GM12878 (cell line): ENCODE measurements around the gene OR10J5. TPM values are rescaled to one million over a fixed set of nuclear protein-coding genes. Genes with fewer than 3 reads are reported as not detected.

ENCODE experiments used
- BACH1 ChIP-seq: fragments of 450-650 bp; IDR thresholded peaks from 2 replicates; pipeline ENCODE4 v1.6.1; 2017; ENCODE audit warnings: mild to moderate bottlenecking, borderline replicate concordance
- CHD4 ChIP-seq: fragments of 200-600 bp; sonication (generic); IDR thresholded peaks from 2 replicates; pipeline ENCODE4 v1.6.1; 2016; ENCODE audit warnings: mild to moderate bottlenecking
- ESRRA ChIP-seq: IDR thresholded peaks from 2 replicates; pipeline ENCODE4 v1.6.1; 2012; ENCODE audit warnings: mild to moderate bottlenecking, low read length, improper control_type of control experiment
- IKZF2 ChIP-seq, 2 experiments: fragments of 450-650 bp; IDR thresholded peaks; 2 replicates each; pipeline ENCODE4 v1.6.1; 2017; ENCODE audit warnings: mild to moderate bottlenecking in 2 of 2, moderate library complexity in 2 of 2
- IRF4 ChIP-seq: IDR thresholded peaks from 2 replicates; pipeline ENCODE4 v1.6.1; 2011; ENCODE audit warnings: low read depth, low read length
- MXI1 ChIP-seq: fragments of 150-350 bp; IDR thresholded peaks from 2 replicates; pipeline ENCODE4 v1.6.1; 2011; ENCODE audit warnings: low read depth, mild to moderate bottlenecking, inconsistent platforms, low read length, improper control_type of control experiment
- POLR2AphosphoS5 ChIP-seq: IDR thresholded peaks from 2 replicates; pipeline ENCODE4 v1.6.1; 2011; ENCODE audit warnings: mild to moderate bottlenecking, low read length, inconsistent platforms
- REST ChIP-seq: IDR thresholded peaks from 2 replicates; pipeline ENCODE4 v1.6.1; 2012; ENCODE audit warnings: mild to moderate bottlenecking, low read depth, low read length
- RUNX3 ChIP-seq: IDR thresholded peaks from 2 replicates; pipeline ENCODE4 v1.6.1; 2012; ENCODE audit warnings: low read length, inconsistent platforms
- SKIL ChIP-seq: fragments of 450-650 bp; IDR thresholded peaks from 2 replicates; pipeline ENCODE4 v1.6.1; 2017; ENCODE audit warnings: mild to moderate bottlenecking, low read depth, inconsistent platforms; ENCODE audit not compliant: poor library complexity, severe bottlenecking
- SMAD1 ChIP-seq: fragments of 450-650 bp; IDR thresholded peaks from 2 replicates; pipeline ENCODE4 v1.6.1; 2018; ENCODE audit warnings: mild to moderate bottlenecking, low read depth; ENCODE audit not compliant: partially characterized antibody
- ZBTB33 ChIP-seq: fragments of 450-650 bp; IDR thresholded peaks from 2 replicates; pipeline ENCODE4 v1.6.1; 2017; ENCODE audit warnings: mild to moderate bottlenecking
- ZBTB4 ChIP-seq: fragments of 450-650 bp; formaldehyde crosslinking; IDR thresholded peaks from 2 replicates; pipeline ENCODE4 v1.4.0; 2022; ENCODE audit warnings: mild to moderate bottlenecking, moderate library complexity
- ZNF592 ChIP-seq: fragments of 450-650 bp; IDR thresholded peaks from 2 replicates; pipeline ENCODE4 v1.6.1; 2017; ENCODE audit warnings: mild to moderate bottlenecking, moderate library complexity
- polyA plus RNA-seq, 11 experiments: library from polyadenylated mRNA; depleted of rRNA in 4 of 11; unstranded in 6 of 11; stranded (reverse) in 5 of 11; fragments of >200 nt; fragmentation: Nextera tagmentation in 4 of 11; fragmentation: Illumina TruSeq in 1 of 11; extraction: Ambion mirVana in 4 of 11; extraction: Trizol in 1 of 11; gene quantifications; 1 replicate in 1 of 11; 2 replicates in 10 of 11; pipeline versions ENCODE4 v1.2.1 to v1.2.3, GENCODE V29; 2011 to 2016; ENCODE audit warnings: inconsistent platforms in 2 of 11, missing spikeins in 2 of 11, low read depth in 1 of 11
- total RNA-seq, 4 experiments: library from RNA; depleted of rRNA in 3 of 4; stranded (reverse); fragments of >200 nt in 3 of 4; fragmentation: Illumina TruSeq in 1 of 4; extraction: Trizol in 1 of 4; gene quantifications; 2 replicates each; pipeline versions ENCODE4 v1.2.1 to v1.2.3, GENCODE V29; 2013 to 2021

Gene OR10J5
- total and polyA plus RNA-seq, 10 of the 15 experiments (the other 5 are each of a cell fraction or from before 2014, with no cell fraction given) = not detected

GRCh38 chr1:159577446-159577845, 41.6 kb upstream of the OR10J5 start (continued):
- TF ChIP-seq REST (no peak), CHD4 (no peak), IKZF2 (IDR thresholded peaks at IDR 0.05) (no peak), MXI1 (no peak), ZNF592 (no peak), ZBTB4 (CRISPR knock-in tag) (no peak), POLR2AphosphoS5 (no peak), ESRRA (no peak), SMAD1 (no peak), RUNX3 (no peak), SKIL (no peak), ZBTB33 (no peak), IRF4 (no peak), BACH1 (no peak)
